HTR-8/SVneo (cell line): Measurements from ENCODE around the gene MAK.
"Not testable (repeated sequence)": the region's sequence is repeated elsewhere in the genome, so short reads cannot be mapped to it uniquely, and the experiment has no call there.

ENCODE experiments used
- DNase-seq: peaks from one replicate; pipeline ENCODE4 v3.0.0; 2011; ENCODE audit warnings: low spot score, mixed read lengths; ENCODE audit not compliant: insufficient read length
- FAIRE-seq: peaks from 2 replicates; lab custom pipeline; 2011; peaks lifted over from hg19 to GRCh38; lab: Jason Lieb, UNC

MAK gene

GRCh38 chr6:10793695-10794094, 44.6 kb downstream of the MAK start:
- peak; percentile 64 for FAIRE-seq
- DNase-seq, result no peak

DNA sequence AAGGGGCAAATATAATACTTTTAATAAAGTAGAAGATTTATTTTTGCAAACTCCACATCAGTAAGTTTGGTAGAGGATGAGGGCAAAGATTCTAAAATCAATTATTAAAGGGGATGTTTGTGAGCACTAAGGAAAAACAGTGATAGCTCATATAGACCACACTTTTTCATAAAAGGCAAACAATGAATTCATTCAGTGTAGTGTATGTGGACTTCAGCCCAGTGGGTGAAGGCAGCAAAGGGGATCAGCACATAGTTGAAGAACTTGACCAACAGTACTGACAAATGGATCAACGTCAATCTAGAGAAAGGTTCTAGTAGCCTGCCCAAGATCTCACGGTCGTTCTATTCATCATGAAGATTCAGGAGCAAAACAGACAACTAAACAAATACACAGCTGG, 45.3 kb downstream of the MAK start:
- no peak for DNase-seq
- FAIRE-seq, result no peak

DNA sequence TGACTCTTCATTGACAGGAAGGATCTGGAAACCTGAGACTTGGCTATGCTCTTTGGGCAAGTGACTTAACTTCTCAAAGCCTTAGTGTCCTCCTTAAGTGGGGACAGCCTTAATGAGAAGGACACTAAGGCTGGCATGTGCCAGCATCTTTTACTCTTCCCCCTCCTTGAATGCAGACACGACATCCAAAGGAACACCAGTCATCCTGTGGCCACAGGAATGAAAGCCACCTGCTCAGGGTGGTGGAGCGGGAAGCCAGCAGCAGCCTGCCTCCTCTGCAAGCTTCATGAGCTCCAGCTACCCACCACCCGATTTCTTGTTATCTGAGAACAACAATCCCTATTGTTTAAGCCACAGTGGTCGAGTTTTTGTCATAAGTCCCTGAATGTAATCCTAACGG, 46.2 kb downstream of the MAK start:
- FAIRE-seq (no peak), DNase-seq (no peak)

DNA sequence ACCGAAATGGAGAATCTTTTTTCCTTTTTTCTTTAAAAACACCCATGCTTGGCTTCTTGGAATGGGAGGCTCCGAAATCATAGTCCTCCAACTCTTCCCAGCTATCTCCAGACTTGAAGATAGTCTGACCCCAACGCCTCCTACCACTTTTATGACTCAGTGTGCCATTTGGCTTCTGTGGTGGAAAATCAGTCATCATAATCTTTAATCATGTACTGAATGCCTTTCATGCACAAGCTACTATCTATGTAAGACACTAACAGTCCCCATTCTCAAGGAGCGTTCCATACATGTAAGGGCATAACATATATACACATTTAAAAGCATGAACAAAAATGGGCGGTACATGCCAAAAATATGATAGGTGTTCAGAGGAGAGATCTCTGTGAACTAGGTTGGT, 46.7 kb downstream of the MAK start:
- DNase-seq (no peak), FAIRE-seq (no peak)

DNA sequence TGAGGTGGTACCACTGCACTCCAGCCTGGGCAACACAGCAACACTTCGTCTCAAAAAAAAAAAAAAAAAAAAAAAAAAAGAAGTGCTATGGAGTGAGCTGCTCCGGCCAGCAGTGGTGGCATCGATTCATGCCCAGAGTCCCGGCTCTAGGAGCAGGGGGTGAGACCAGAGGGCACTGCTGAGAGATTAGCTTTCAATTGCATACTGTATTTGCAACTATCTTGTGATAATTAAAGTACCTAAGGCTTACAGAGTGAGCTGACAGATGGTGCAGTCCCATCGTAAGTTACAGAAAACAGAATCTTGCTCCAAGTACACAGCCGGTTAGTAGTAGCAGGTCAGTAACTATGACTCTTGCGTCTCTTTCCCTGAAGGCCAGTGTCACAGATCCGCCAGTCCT, 59.3 kb downstream of the MAK start:
- FAIRE-seq (no peak), DNase-seq (no peak)

GRCh38 chr6:10778230-10778629, 60.1 kb downstream of the MAK start:
- DNase-seq, result no peak
- no peak for FAIRE-seq

DNA sequence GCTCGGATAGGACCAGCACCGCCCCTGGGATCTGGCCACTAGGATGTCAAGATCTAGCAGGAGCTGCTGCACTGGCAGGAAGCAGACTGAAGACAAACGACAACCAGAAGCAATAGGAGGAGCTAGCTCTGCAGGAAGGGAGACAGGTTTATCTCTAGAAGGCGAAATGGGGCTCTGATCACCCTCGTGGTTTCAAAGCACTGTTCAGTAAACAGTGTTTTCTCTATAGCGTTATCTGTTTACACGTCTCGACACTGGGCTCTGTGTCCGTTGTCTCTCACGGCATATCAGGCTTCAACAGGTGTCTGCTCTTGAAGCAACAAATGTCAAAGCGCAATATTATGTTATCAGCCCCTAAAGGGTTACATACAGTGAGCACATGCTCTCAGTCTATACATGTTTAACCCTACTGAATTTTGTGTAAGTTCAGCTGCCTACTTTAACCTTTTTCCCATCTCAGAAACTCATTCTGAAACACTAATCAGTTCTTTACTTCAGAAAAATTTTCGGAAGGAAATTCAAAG, 66.9 kb downstream of the MAK start:
- no peak for FAIRE-seq
- no peak for DNase-seq

DNA sequence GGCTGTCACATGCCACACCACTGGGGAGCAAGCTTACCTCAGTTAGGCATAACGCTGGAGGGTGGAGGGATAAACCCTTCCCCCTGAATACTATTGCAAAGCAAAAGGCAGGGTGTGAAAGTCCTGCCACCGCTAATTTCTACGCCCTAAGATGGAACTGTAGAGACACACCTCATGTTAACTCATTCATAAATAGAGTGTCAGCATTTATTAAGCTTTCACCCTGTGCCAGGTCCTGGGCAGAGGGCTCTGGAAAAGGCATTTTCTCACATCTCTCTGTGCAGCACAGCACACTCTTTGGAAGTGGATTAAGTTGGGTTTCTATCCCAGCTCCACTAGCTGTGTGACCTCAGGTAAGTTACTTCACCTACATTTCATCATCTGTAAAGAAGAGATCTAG, 68.9 kb downstream of the MAK start:
- FAIRE-seq (no peak), DNase-seq (no peak)

DNA sequence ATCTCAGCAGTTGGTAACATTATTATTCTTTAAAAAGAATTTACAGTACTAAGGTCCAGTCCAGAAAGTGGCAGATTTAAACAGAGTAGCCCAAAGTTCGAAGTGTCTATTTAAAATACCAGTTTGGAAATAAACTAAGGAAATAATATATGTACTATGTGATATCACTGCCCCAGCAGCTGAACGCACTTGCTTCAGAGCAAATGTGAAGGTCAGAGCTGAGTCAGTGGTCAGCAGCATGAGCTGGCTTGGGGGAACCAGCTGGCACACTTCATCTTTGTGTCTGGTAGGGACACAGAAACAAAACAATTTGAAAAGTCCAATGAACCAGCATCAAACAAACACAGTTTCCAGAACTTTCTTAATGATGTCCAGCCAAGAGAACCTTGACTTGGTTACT, 75.3 kb downstream of the MAK start:
- FAIRE-seq, result no peak
- no peak for DNase-seq

- FAIRE-seq (peak; percentile 4), DNase-seq (peak; percentile 34)
These were observed 78.4 kb downstream of the MAK start for GRCh38 chr6:10759884-10760329.

- FAIRE-seq (peak; percentile 77), DNase-seq (peak; percentile 73)
These were observed 79.0 kb downstream of the MAK start for GRCh38 chr6:10759312-10759839.

DNA sequence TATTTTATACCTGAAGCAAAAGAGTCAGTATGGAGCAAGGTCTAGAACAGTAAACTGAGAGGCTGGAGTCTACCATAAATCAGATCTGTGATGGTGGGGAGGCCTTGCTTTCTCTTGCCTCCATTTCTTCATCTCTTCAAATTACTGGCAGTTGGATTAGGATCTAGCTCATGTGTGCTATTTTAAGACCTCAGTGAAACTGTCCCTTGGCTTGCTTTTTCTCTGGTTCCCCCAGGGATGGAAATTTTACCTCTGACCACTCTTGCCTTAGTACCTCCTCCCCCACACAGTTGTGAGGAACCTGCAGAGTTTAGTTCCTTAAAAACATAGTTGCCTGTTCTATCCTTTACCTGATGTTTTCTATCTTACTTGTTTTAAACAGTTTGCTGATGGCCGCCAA, 82.3 kb downstream of the MAK start:
- FAIRE-seq (no peak), DNase-seq (no peak)

GRCh38 chr6:10751757-10752156, 86.6 kb downstream of the MAK start:
- FAIRE-seq, result not testable (repeated sequence)

GRCh38 chr6:10750568-10750967, 87.8 kb downstream of the MAK start:
- not testable (repeated sequence) for DNase-seq, FAIRE-seq

More at GRCh38 chr6:10751757-10752156, 86.6 kb downstream of the MAK start:
- not testable (repeated sequence) for DNase-seq

DNA sequence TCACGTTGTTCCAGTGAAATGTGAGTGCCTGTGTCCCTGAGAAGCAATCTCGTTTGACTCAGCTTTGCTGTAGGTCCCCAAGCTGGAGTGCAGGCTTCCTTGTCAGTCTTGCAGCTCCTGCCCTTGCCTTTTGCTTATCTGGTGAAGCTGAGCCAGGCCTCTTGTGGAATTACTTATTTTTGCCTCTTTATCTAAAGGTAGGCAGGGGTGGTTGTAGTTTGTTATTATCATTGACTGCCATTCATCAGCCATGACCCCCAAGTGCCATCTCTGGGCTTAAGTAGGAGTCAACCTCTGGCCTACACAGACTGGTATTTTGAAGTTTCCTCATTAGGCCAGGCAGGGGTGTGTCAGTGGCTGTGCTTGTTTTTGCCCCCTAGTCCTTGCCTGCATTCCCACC, 88.6 kb downstream of the MAK start:
- FAIRE-seq, result no peak
- no peak for DNase-seq

DNA sequence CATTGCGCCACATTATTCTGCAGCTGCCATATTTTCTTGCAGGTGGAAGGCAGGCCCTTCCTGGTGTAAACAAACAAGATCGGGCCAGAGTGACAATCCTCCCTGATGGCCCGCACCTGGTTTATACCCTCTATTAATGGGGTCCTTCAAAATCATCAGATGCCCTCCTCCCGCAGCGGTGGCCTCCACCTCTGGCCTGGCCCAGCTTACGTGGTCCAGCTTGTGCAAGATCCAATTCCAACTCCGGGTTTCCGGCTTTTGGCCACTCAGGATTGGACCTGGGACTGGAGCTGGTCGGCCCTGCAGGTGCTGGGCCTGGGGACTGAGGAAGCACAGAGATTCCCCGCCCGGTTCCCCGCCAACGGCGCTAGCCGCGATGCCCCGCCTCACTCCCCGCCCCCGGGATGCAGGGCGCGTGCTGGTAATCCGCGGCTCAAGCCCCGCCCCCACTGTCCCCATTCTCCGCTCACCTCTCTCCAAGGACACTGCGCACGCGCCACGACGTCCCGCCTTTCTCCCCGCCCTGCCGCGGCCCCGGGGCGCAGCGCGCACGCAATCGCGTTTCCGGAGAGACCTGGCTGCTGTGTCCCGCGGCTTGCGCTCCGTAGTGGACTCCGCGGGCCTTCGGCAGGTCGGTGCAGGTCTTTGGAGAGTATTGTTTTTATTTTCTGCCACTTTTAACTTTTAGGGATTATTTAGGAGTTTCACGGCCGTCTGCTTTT, 90.9 kb downstream of the MAK start, which contains the start of gene TMEM14B:
TSS of gene TMEM14B (plus strand) at position 555 of the 722 bp plus-strand sequence. CDS start 1,441 bp downstream, outside the sequence.
- peak; percentile 97 for DNase-seq
- FAIRE-seq, result peak; percentile 96

DNA sequence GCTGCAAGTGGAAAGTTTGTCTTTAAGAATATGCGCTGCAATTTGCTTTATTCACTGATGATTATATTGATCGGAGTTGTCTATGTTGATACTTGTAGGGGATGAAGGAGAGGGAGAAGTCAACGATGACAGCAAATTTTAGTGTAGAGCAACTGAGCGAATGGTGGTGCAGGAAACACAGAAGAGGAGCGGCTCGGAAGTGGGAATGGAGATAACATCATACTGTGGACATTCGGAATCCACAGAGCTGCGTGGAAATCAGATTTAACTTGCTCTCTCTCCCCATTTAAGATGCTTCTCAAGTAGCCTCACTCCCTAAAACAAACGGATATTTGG, 91.5 kb downstream of the MAK start:
- DNase-seq, result no peak
- FAIRE-seq, result no peak

GRCh38 chr6:10745116-10745515, 93.2 kb downstream of the MAK start:
- FAIRE-seq, result no peak
- DNase-seq, result no peak

DNA sequence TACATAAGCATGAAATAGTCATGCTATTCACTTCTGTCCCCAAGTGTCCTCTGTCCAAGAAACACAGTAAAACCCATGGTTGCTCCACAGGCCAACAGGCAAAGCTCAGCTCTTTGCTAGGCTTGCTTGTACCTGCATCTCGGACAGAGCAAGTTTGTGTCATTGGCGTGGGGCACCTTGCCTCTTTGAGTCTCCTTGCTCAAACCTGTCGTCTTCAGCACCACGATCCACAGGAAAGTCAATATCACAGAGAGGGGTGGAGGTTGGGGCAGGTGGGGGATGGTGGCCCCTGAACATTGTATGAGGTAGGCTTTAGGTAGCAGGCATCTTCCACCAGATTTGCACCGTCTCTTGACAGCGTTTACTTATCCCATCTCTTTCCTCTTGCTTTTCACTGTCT, 94.8 kb downstream of the MAK start:
- FAIRE-seq, result no peak
- DNase-seq, result no peak

DNA sequence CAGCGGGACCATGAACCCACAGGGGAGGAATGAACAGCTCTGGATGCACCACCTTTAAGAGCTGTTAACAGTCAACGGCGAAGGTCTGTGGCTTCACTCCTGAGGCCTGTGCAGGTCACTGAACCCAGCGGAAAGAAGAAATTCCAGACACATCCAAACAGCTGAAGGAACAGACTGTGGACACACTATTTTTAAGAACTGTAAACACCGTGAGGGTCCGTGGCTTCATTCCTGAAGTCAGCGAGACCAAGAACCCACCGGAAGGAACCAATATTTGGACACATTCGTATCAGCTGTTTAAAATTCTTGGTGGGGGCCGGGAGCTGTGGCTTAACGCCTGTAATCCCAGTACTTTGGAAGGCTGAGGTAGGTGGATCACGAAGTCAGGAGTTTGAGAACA, 96.1 kb downstream of the MAK start:
- no peak for FAIRE-seq
- no peak for DNase-seq

GRCh38 chr6:10741643-10742042, 96.7 kb downstream of the MAK start:
- FAIRE-seq, result not testable (repeated sequence)

GRCh38 chr6:10740061-10740460, 98.3 kb downstream of the MAK start:
- DNase-seq (no peak), FAIRE-seq (no peak)

More at GRCh38 chr6:10741643-10742042, 96.7 kb downstream of the MAK start:
- not testable (repeated sequence) for DNase-seq
